ENCODE results near the gene KCNIP4. TPM values are rescaled to one million over a fixed set of nuclear protein-coding genes. Genes with fewer than 3 reads are reported as not detected.

The KCNIP4 gene
- total RNA-seq, 1 donor from 2014 or later = not detected

GRCh38 chr4:21067351-21067750, 881.2 kb downstream of the KCNIP4 start:
- intact Hi-C loops (cut with micrococcal nuclease) = no loop called here
- no peak overlapping the region for H3K27ac ChIP-seq (replicated peaks)
- TF ChIP-seq CTCF (IDR thresholded peaks at IDR 0.05; ENCODE audit: borderline replicate concordance) = no peak
- no peak overlapping the region for H3K4me3 ChIP-seq
- no peaks in the 10 kb centered on the region for H3K27me3 ChIP-seq (ENCODE audit: low read depth)
- DNase-seq = no peak
- H3K4me1 ChIP-seq = no peaks in the 10 kb centered on the region
- H3K9me3 ChIP-seq (replicated peaks) = peaks cover 20% of the 10 kb centered on the region
- H3K36me3 ChIP-seq = no peaks in the 10 kb centered on the region

GRCh38 chr4:21061902-21062301, 886.7 kb downstream of the KCNIP4 start:
- intact Hi-C loops (cut with micrococcal nuclease) = no loop called here
- Histone ChIP-seq H3K27me3 (ENCODE audit: low read depth) (no peaks in the 10 kb centered on the region), H3K27ac (replicated peaks) (no peak overlapping the region), H3K4me3 (no peak overlapping the region), H3K9me3 (replicated peaks) (peaks cover 25% of the 10 kb centered on the region), H3K36me3 (no peaks in the 10 kb centered on the region), H3K4me1 (no peaks in the 10 kb centered on the region)
- no peak for TF ChIP-seq CTCF (IDR thresholded peaks at IDR 0.05; ENCODE audit: borderline replicate concordance)
- no peak for DNase-seq

- Histone ChIP-seq H3K27me3 (ENCODE audit: low read depth) (no peaks in the 10 kb centered on the region), H3K9me3 (replicated peaks) (peaks cover 2% of the 10 kb centered on the region), H3K4me3 (no peak overlapping the region), H3K27ac (replicated peaks) (no peak overlapping the region), H3K4me1 (no peaks in the 10 kb centered on the region), H3K36me3 (no peaks in the 10 kb centered on the region)
- intact Hi-C loops (cut with micrococcal nuclease) = no loop called here
- TF ChIP-seq CTCF (IDR thresholded peaks at IDR 0.05; ENCODE audit: borderline replicate concordance) = no peak
- no peak for DNase-seq
Observed at GRCh38 chr4:21046141-21046540, 902.4 kb downstream of the KCNIP4 start.

GRCh38 chr4:21045119-21045518, 903.5 kb downstream of the KCNIP4 start:
- no peak for TF ChIP-seq CTCF (IDR thresholded peaks at IDR 0.05; ENCODE audit: borderline replicate concordance)
- no peak for DNase-seq
- H3K4me3 ChIP-seq = no peak overlapping the region
- intact Hi-C loops (cut with micrococcal nuclease) = no loop called here
- no peak overlapping the region for H3K27ac ChIP-seq (replicated peaks)
- no peaks in the 10 kb centered on the region for H3K36me3 ChIP-seq
- peaks cover 2% of the 10 kb centered on the region for H3K9me3 ChIP-seq (replicated peaks)
- no peaks in the 10 kb centered on the region for H3K27me3 ChIP-seq (ENCODE audit: low read depth)
- H3K4me1 ChIP-seq = no peaks in the 10 kb centered on the region

GRCh38 chr4:21041708-21042107, 906.9 kb downstream of the KCNIP4 start:
- no peak for DNase-seq
- H3K27me3 ChIP-seq (ENCODE audit: low read depth) = no peaks in the 10 kb centered on the region
- no peaks in the 10 kb centered on the region for H3K4me1 ChIP-seq
- no peak overlapping the region for H3K27ac ChIP-seq (replicated peaks)
- no peaks in the 10 kb centered on the region for H3K9me3 ChIP-seq (replicated peaks)
- TF ChIP-seq CTCF (IDR thresholded peaks at IDR 0.05; ENCODE audit: borderline replicate concordance) = no peak
- no peaks in the 10 kb centered on the region for H3K36me3 ChIP-seq
- intact Hi-C loops (cut with micrococcal nuclease) = no loop called here
- no peak overlapping the region for H3K4me3 ChIP-seq

GRCh38 chr4:21034728-21035127, 913.8 kb downstream of the KCNIP4 start:
- Histone ChIP-seq H3K4me3 (no peak overlapping the region), H3K27me3 (ENCODE audit: low read depth) (no peaks in the 10 kb centered on the region), H3K9me3 (replicated peaks) (no peaks in the 10 kb centered on the region), H3K27ac (replicated peaks) (no peak overlapping the region), H3K36me3 (no peaks in the 10 kb centered on the region), H3K4me1 (no peaks in the 10 kb centered on the region)
- DNase-seq = no peak
- no peak for TF ChIP-seq CTCF (IDR thresholded peaks at IDR 0.05; ENCODE audit: borderline replicate concordance)
- intact Hi-C loops (cut with micrococcal nuclease) = no loop called here

Data from left ventricle myocardium inferior (tissue), 1 donor.